Measurements from ENCODE around the gene RALGAPA2. TPM values are rescaled to one million over a fixed set of nuclear protein-coding genes. Genes with fewer than 3 reads are reported as not detected.

The RALGAPA2 gene
- total RNA-seq, 1 donor from 2014 or later = 88.9 TPM

DNA sequence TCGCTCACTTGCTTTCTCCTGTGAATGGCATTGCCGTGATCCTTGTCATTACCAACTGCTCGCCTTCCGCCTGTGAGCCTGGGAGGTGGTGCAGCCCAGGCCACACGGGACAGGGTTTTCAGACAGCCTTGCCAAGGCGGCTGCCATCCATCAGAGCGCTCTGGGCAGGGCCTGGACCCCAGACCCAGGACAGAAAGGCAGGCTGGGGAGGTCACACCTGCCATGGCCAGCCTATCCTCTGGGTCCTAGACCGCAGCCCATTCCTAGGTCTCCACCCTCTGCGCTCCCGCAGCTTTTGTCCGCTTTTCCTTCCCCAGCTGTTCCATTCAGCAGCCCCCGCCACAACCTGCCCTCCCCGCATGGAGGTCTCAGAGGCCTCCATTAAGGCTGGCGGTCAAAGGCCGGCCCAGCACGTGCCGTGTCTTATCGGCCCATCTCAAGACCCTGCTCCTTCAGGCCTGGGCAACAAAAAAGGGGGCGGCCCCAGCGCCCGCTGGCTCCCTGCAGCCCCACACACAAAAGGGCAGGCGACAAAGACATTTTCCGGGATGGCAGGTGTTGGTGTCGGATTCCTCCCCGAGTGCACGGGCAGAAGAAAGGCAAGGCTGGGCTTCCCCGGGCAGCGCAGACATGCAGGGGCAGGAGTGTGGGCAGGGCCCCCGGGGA lies 316.4 kb downstream of the RALGAPA2 start:
- peaks cover 55% of the 10 kb centered on the region for H3K36me3 ChIP-seq
- TF ChIP-seq, protein P1, sequence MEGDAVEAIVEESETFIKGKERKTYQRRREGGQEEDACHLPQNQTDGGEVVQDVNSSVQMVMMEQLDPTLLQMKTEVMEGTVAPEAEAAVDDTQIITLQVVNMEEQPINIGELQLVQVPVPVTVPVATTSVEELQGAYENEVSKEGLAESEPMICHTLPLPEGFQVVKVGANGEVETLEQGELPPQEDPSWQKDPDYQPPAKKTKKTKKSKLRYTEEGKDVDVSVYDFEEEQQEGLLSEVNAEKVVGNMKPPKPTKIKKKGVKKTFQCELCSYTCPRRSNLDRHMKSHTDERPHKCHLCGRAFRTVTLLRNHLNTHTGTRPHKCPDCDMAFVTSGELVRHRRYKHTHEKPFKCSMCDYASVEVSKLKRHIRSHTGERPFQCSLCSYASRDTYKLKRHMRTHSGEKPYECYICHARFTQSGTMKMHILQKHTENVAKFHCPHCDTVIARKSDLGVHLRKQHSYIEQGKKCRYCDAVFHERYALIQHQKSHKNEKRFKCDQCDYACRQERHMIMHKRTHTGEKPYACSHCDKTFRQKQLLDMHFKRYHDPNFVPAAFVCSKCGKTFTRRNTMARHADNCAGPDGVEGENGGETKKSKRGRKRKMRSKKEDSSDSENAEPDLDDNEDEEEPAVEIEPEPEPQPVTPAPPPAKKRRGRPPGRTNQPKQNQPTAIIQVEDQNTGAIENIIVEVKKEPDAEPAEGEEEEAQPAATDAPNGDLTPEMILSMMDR (IDR thresholded peaks at IDR 0.05) = no peak
- intact Hi-C loops (cut with DNase I) = no loop called here
- no peaks in the 10 kb centered on the region for H3K27me3 ChIP-seq
- ATAC-seq = no peak
- no peak overlapping the region for H3K27ac ChIP-seq
- no peaks in the 10 kb centered on the region for H3K4me1 ChIP-seq
- no peak for DNase-seq
- H3K4me3 ChIP-seq = no peak overlapping the region
- no peaks in the 10 kb centered on the region for H3K9me3 ChIP-seq

DNA sequence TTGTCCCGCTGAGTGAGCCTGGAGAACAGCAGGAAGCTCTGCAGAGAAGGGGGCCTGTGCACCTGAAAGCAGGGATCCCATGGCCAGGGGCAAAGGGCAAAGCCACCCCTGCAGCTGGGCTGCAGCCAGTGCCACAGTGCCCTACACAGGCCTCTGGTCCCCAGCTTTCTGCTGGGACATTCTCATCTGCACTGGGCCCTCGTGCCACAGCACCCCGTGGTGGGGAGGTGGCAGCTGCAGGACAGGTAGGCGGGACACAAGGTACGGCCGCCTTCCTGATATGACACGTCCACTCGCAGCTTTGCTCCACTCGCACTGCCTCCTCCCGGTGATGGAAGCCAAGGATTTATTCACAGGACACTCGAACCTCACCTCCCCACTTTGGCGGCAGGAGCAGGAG lies 317.4 kb downstream of the RALGAPA2 start:
- Histone ChIP-seq H3K9me3 (no peaks in the 10 kb centered on the region), H3K36me3 (peaks cover 61% of the 10 kb centered on the region), H3K27me3 (no peaks in the 10 kb centered on the region), H3K4me1 (no peaks in the 10 kb centered on the region), H3K27ac (no peak overlapping the region), H3K4me3 (no peak overlapping the region)
- intact Hi-C loops (cut with DNase I) = no loop called here
- TF ChIP-seq, protein P1 (IDR thresholded peaks at IDR 0.05) = no peak
- no peak for ATAC-seq
- DNase-seq = no peak

DNA sequence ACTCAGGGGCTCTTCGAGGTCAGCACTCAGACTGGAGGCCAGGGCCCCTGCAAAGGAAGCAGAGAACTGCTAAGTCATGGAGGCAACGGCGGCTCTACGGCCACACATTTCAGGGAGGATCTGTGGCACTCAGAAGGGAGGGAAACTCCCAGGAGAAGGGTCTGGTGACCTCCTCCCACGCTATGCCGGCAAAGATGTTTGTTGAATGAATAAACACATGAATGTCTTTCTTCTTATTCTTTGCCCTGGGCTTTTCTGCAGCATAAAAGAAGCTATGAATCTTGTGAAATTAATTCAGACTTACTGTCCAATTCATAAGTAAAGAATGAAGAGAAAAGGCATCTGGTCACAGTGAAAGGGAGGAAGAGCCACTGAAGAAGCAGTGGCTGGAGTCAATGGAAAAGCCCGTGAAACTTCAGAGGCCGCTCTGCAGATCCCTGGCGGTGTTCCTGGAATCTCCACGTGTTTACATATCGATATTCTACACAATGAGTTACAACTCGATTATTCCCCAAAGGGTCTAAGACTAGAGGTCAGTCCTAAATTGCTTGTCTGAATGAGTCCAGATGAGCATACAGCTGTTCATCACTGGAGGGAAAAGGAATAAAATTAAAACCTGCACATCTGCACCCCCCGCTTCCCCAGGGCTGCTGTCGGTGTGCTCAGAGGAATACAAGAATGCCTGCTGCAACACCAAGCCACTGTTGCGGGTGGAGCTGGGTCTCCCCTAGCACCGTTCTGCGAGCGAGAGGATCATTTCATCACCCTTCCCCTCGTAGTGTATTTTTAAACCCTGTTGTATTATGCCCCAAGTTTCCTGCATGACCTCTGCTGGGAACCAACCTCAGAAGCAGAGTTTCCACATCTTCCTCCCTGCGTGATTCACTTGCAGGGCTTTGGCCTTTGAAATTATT lies 319.0 kb downstream of the RALGAPA2 start:
- Histone ChIP-seq H3K9me3 (no peaks in the 10 kb centered on the region), H3K36me3 (peaks cover 62% of the 10 kb centered on the region), H3K4me1 (no peaks in the 10 kb centered on the region), H3K27ac (no peak overlapping the region), H3K27me3 (no peaks in the 10 kb centered on the region), H3K4me3 (no peak overlapping the region)
- ATAC-seq (no peak), DNase-seq (no peak)
- intact Hi-C loops (cut with DNase I) = no loop called here
- TF ChIP-seq, protein P1 (IDR thresholded peaks at IDR 0.05) = no peak

DNA sequence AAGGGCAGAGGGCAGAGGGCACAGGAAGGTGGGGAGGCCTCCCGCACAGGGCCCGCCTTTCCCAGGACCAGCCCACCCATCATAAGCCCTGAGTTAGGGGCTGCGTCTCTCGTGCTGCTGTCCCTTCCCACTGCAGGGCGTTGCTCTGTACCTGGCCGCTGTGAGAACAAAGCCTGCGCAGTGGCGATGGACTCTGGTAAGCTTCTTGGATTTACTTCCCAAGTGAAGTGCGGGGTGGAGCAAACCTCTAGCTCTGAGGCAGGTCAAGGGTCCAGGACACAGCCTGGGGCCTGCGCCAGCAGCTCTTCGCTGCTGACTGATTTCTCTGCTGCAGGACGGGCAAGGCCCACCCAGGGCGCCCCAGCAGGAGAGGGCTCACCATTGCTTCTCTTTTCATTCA lies 320.7 kb downstream of the RALGAPA2 start:
- Histone ChIP-seq H3K9me3 (no peaks in the 10 kb centered on the region), H3K4me3 (no peak overlapping the region), H3K36me3 (peaks cover 50% of the 10 kb centered on the region), H3K27ac (no peak overlapping the region), H3K4me1 (no peaks in the 10 kb centered on the region), H3K27me3 (no peaks in the 10 kb centered on the region)
- intact Hi-C loops (cut with DNase I) = no loop called here
- TF ChIP-seq, protein P1 (IDR thresholded peaks at IDR 0.05) = no peak
- no peak for ATAC-seq
- DNase-seq = no peak

DNA sequence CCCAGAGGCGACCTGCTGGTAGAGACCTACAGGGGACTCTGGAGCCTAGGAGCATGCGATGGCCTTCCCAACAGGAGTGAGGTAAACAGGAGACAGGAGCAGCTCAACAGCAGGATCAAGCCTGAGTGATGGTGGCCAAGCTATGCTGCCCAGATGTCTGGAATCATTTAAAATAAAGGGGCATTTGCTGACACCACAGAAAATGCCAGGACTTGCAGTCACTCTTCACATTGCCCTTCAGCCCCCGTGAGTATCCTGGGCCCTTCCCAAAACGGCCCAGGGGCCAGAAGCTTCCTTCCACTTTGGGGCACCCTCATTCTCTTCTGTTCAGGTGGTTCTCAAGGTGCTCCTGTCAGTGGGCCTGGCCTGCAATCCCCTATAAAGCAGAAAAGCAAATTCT lies 321.3 kb downstream of the RALGAPA2 start:
- H3K27ac ChIP-seq = no peak overlapping the region
- no peak overlapping the region for H3K4me3 ChIP-seq
- ATAC-seq = no peak
- TF ChIP-seq, protein P1 (IDR thresholded peaks at IDR 0.05) = no peak
- no peak for DNase-seq
- peaks cover 50% of the 10 kb centered on the region for H3K36me3 ChIP-seq
- intact Hi-C loops (cut with DNase I) = no loop called here
- H3K27me3 ChIP-seq = no peaks in the 10 kb centered on the region
- no peaks in the 10 kb centered on the region for H3K4me1 ChIP-seq
- no peaks in the 10 kb centered on the region for H3K9me3 ChIP-seq
